ENCODE measurements around the gene GTF2IRD1. TPM values are rescaled to one million over a fixed set of nuclear protein-coding genes. Genes with fewer than 3 reads are reported as not detected.
"Not testable (repeated sequence)": the region's sequence is repeated elsewhere in the genome, so short reads cannot be mapped to it uniquely, and the experiment has no call there.

GTF2IRD1 gene
- total and polyA plus RNA-seq, 9 of the 15 experiments (the other 6 are each of a cell fraction or from before 2014, with no cell fraction given) = 9.1 to 30.2 (median 14.0) TPM

DNA sequence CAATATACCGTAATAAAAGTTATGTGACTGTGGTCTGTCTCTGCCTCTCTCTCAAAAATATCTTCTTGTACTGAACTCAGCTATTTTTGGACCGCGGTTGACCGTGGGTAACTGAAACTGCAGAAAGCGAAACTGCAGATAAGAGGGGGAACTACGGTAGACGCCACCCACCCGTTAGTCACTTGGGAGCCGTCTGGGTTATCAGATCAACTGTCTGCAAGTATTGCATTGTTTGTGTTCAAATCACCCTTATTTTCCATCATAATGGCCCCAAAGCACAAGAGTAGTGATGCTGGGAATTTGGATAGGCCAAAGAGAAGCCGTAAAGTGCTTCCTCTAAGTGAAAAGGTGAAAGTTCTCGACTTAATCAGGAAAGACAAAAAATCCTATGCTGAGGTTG, 196.3 kb downstream of the GTF2IRD1 start (continued):
- TF ChIP-seq TOE1 (IDR thresholded peaks at IDR 0.05; ENCODE audit: borderline replicate concordance) = 0 out of 2 replicates have a peak, but pooled peaks have one; percentile 32
- not testable (repeated sequence) for TF ChIP-seq TOE1 (CRISPR knock-in tag; IDR thresholded peaks at IDR 0.05; ENCODE audit: borderline replicate concordance, low read depth)
- TF ChIP-seq, protein P1, sequence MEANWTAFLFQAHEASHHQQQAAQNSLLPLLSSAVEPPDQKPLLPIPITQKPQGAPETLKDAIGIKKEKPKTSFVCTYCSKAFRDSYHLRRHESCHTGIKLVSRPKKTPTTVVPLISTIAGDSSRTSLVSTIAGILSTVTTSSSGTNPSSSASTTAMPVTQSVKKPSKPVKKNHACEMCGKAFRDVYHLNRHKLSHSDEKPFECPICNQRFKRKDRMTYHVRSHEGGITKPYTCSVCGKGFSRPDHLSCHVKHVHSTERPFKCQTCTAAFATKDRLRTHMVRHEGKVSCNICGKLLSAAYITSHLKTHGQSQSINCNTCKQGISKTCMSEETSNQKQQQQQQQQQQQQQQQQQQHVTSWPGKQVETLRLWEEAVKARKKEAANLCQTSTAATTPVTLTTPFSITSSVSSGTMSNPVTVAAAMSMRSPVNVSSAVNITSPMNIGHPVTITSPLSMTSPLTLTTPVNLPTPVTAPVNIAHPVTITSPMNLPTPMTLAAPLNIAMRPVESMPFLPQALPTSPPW (CRISPR knock-in tag; IDR thresholded peaks at IDR 0.05) = peak; percentile 56; the same call in 1 of the 2 replicates

DNA sequence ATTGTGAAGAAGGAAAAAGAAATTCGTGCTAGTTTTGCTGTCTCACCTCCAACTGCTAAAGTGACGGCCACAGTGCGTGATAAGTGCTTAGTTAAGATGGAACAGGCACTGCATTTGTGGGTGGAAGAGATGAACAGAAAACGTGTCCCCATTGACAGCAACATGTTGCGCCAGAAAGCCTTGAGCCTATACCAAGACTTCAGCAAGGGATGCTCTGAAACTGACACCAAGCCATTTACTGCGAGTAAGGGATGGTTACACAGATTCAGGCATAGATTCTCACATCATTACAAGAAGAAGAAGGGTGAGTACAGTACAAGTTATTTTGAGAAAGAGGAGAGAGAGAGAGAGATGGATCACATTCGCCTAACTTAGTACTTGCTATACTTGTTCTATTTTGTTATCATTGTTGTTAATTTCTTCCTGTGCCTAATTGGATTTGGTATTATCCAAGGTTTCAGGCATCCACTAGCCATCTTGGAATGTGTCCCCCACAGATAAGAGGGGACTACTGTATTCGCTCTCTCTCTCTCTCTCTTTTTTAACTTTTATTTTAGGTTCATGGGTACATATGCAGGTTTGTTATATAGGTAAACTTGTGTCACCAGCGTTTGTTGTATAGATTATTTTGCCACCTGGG, 196.9 kb downstream of the GTF2IRD1 start:
- H3K4me1 ChIP-seq (replicated peaks in 1 of 2; ENCODE audit: control insufficient read depth in 2 of 2, insufficient read depth in 2 of 2, low read length in 2 of 2) = peaks cover 18 to 27% of the 10 kb centered on the region in 2 experiments
- H3K9me3 ChIP-seq (replicated peaks; ENCODE audit: control insufficient read depth, insufficient read depth, low read depth, low read length); in situ Hi-C loops (cut with MboI); H3K79me2 ChIP-seq (ENCODE audit: control insufficient read depth, insufficient read depth, low read length); H3K9me1 ChIP-seq (ENCODE audit: control insufficient read depth, insufficient read depth, low read length); FAIRE-seq; H3K36me3 ChIP-seq (ENCODE audit: control insufficient read depth, insufficient read depth, low read length); H4K20me1 ChIP-seq (replicated peaks; ENCODE audit: control insufficient read depth, insufficient read depth, low read length); CTCF ChIA-PET (ENCODE audit: low intra/inter-chr PET ratio); H3K27me3 ChIP-seq (ENCODE audit: control insufficient read depth in 2 of 2, insufficient read depth in 2 of 2, low read length in 2 of 2); TF ChIP-seq NR2C2 (CRISPR knock-in tag; IDR thresholded peaks at IDR 0.05); JUND (IDR thresholded peaks at IDR 0.05; ENCODE audit: borderline replicate concordance, low read depth, low read length): not testable (repeated sequence)
- WGBS (ENCODE audit: insufficient coverage, low coverage, missing lambda C conversion rate) = 4% methylated on average over 6 of the region's 9 CpGs
- H2AFZ ChIP-seq (ENCODE audit: low read depth, low read length) = peak overlapping the region; percentile 92
- H3K4me2 ChIP-seq (ENCODE audit: insufficient read depth, low read length) = peak overlapping the region; percentile 88
- intact Hi-C loops (cut with micrococcal nuclease) = loop anchor here (10.0 kb wide), 1 partner anchor 196 kb away; the partner anchor contains the start of gene GTF2IRD1
- peak in 2 of 4 experiments; percentile 35 to 48 for DNase-seq (ENCODE audit: extremely low read depth in 1 of 4, low spot score in 3 of 4)
- peak; percentile 80 for ATAC-seq
- TSS peak; percentile 95 for BruUV-seq (replicated peaks)
- peak overlapping the region in 1 of 2 experiments; percentile 35; a peak in 1 of 4 replicates for H3K9ac ChIP-seq (ENCODE audit: insufficient read depth in 1 of 2, low read depth in 2 of 2, low read length in 2 of 2)
- peak overlapping the region; percentile 34; the same call in 1 of the 2 replicates for H3K4me3 ChIP-seq
- POLR2A ChIA-PET = interaction anchor here (0.7 kb wide), 1 partner anchor 11 kb away, joined by 3 read pairs; no protein-coding TSS in a partner anchor
- peak overlapping the region; percentile 75; the same call in 2 of the 3 replicates for H3K27ac ChIP-seq (ENCODE audit: extremely low read depth, low read depth, low read length)
- TF ChIP-seq YY1 (IDR thresholded peaks at IDR 0.05; ENCODE audit: borderline replicate concordance in 1 of 3, control insufficient read depth in 1 of 3, extremely low read depth in 1 of 3, insufficient read depth in 3 of 3, insufficient read length in 1 of 3, insufficient replicate concordance in 2 of 3, low read depth in 1 of 3, low read length in 2 of 3) (peak in 1 of 3 experiments; percentile 25), NR2C2 (tag; IDR thresholded peaks at IDR 0.05) (peak; percentile 69), NCOR1 (IDR thresholded peaks at IDR 0.05) (peak; percentile 36; the same call in 1 of the 2 replicates), CEBPB (tag; IDR thresholded peaks at IDR 0.05) (peak; percentile 40; the same call in 1 of the 2 replicates), JUND (tag; IDR thresholded peaks at IDR 0.05; ENCODE audit: borderline replicate concordance, low read depth, low read length) (peak; percentile 2; the same call in 1 of the 3 replicates), ARID1B (IDR thresholded peaks at IDR 0.05) (peak; percentile 55), CBFA2T3 (IDR thresholded peaks at IDR 0.05) (peak; percentile 72), FOXK2 (conservative IDR thresholded peaks at IDR 0.05 in 1 of 2, IDR thresholded peaks at IDR 0.05 in 1 of 2; ENCODE audit: low read depth in 2 of 2) (peak in 1 of 2 experiments; percentile 49; a peak in 1 of 4 replicates), FOSL1 (tag; conservative IDR thresholded peaks at IDR 0.05) (0 out of 2 replicates have a peak, but pooled peaks have one; percentile 3), CBFA2T2 (conservative IDR thresholded peaks at IDR 0.05) (peak; percentile 40)
